GM19025 (cell line): ENCODE measurements around the gene PPFIBP1.
"Not testable (repeated sequence)": the region's sequence is repeated elsewhere in the genome, so short reads cannot be mapped to it uniquely, and the experiment has no call there.

Experiments
- ATAC-seq: cut with Tn5 transposase; IDR thresholded peaks from one replicate; pipeline ENCODE4 v1.9.1; 2021; ENCODE audit warnings: mild to moderate bottlenecking, low read depth, moderate library complexity; ENCODE audit not compliant: unreplicated experiment

Gene PPFIBP1

GRCh38 chr12:27644158-27644845 lies 120.3 kb downstream of the PPFIBP1 start:
- ATAC-seq: no peak

GRCh38 chr12:27645671-27646070 lies 121.7 kb downstream of the PPFIBP1 start:
- no peak for ATAC-seq

- ATAC-seq: no peak
These were observed 122.1 kb downstream of the PPFIBP1 start for GRCh38 chr12:27646149-27646548.

- ATAC-seq: no peak
These were observed 126.0 kb downstream of the PPFIBP1 start for GRCh38 chr12:27650011-27650410.

- no peak for ATAC-seq
These were observed 127.2 kb downstream of the PPFIBP1 start for GRCh38 chr12:27651201-27651600.

GRCh38 chr12:27652174-27652763 lies 128.3 kb downstream of the PPFIBP1 start:
- no peak for ATAC-seq

GRCh38 chr12:27653661-27654060 lies 129.7 kb downstream of the PPFIBP1 start:
- no peak for ATAC-seq

GRCh38 chr12:27655476-27655875 lies 131.5 kb downstream of the PPFIBP1 start:
- ATAC-seq: not testable (repeated sequence)

GRCh38 chr12:27657296-27657695 lies 133.3 kb downstream of the PPFIBP1 start:
- ATAC-seq: no peak

GRCh38 chr12:27665704-27666103 lies 141.7 kb downstream of the PPFIBP1 start:
- no peak for ATAC-seq

- ATAC-seq: no peak
These were observed 142.5 kb downstream of the PPFIBP1 start for GRCh38 chr12:27666510-27666909.

- ATAC-seq: no peak
These were observed 143.5 kb downstream of the PPFIBP1 start for GRCh38 chr12:27667540-27667939.

GRCh38 chr12:27672051-27672450 lies 148.0 kb downstream of the PPFIBP1 start:
- ATAC-seq: no peak

- no peak for ATAC-seq
These were observed 148.6 kb downstream of the PPFIBP1 start for GRCh38 chr12:27672643-27673042.

GRCh38 chr12:27673101-27673718 lies 149.2 kb downstream of the PPFIBP1 start:
- no peak for ATAC-seq

GRCh38 chr12:27674989-27675388 lies 151.0 kb downstream of the PPFIBP1 start:
- ATAC-seq: no peak

GRCh38 chr12:27680619-27681018 lies 156.6 kb downstream of the PPFIBP1 start:
- ATAC-seq: no peak

GRCh38 chr12:27682534-27682933 lies 158.5 kb downstream of the PPFIBP1 start:
- no peak for ATAC-seq

GRCh38 chr12:27685274-27685673 lies 161.3 kb downstream of the PPFIBP1 start:
- ATAC-seq: no peak

- no peak for ATAC-seq
These were observed 162.1 kb downstream of the PPFIBP1 start for GRCh38 chr12:27686147-27686546.

- ATAC-seq: no peak
These were observed 164.7 kb downstream of the PPFIBP1 start for GRCh38 chr12:27688671-27689070.
